Lung (tissue), 12 donors: ENCODE measurements around the gene KCNQ5. TPM values are rescaled to one million over a fixed set of nuclear protein-coding genes. Genes with fewer than 3 reads are reported as not detected.

Experiments
- ATAC-seq: fragments of 200-7000 bp; cut with Tn5 transposase; one replicate; pipeline ENCODE4 v1.9.1; 2020; ENCODE audit warnings: moderate number of reproducible peaks; ENCODE audit not compliant: insufficient read depth, low FRiP score
- DNase-seq, 3 donors: peaks; one replicate each; pipeline ENCODE4 v3.0.0-alpha.2; 2013 to 2017
- H3K27ac ChIP-seq, 2 donors: one replicate each; pipeline ENCODE4 v1.5.1; 2013; ENCODE audit warnings: mild to moderate bottlenecking in 2 of 2, moderate library complexity in 2 of 2, control low read depth in 1 of 2, inconsistent platforms in 1 of 2, low read depth in 1 of 2, low read length in 1 of 2
- H3K27me3 ChIP-seq, 3 donors: one replicate each; pipeline ENCODE4 v1.5.1; 2013; ENCODE audit warnings: low read length in 2 of 3; ENCODE audit not compliant: control insufficient read depth in 3 of 3, insufficient read depth in 3 of 3
- H3K36me3 ChIP-seq, 4 donors: one replicate each; pipeline ENCODE4 v1.5.1; 2013; ENCODE audit warnings: low read length in 4 of 4, mild to moderate bottlenecking in 1 of 4, moderate library complexity in 1 of 4; ENCODE audit not compliant: control insufficient read depth in 4 of 4, insufficient read depth in 4 of 4
- H3K4me1 ChIP-seq, 5 donors: one replicate each; pipeline ENCODE4 v1.5.1; 2013; ENCODE audit warnings: low read length in 5 of 5, mild to moderate bottlenecking in 2 of 5, moderate library complexity in 1 of 5; ENCODE audit not compliant: control insufficient read depth in 5 of 5, insufficient read depth in 5 of 5
- H3K4me3 ChIP-seq: one replicate; pipeline ENCODE4 v1.5.1; 2013; ENCODE audit warnings: mild to moderate bottlenecking, control low read depth, moderate library complexity
- H3K9ac ChIP-seq, 2 donors: one replicate each; pipeline ENCODE4 v1.5.1; 2013; ENCODE audit warnings: low read length in 2 of 2, control low read depth in 1 of 2; ENCODE audit not compliant: insufficient read depth in 1 of 2
- H3K9me3 ChIP-seq, 4 donors: one replicate each; pipeline ENCODE4 v1.5.1; 2013; ENCODE audit warnings: low read length in 3 of 4, mild to moderate bottlenecking in 1 of 4, moderate library complexity in 1 of 4; ENCODE audit not compliant: control insufficient read depth in 4 of 4, insufficient read depth in 3 of 4
- CTCF ChIP-seq: IDR thresholded peaks from 2 replicates; pipeline ENCODE4 v1.5.1; 2012; ENCODE audit warnings: mild to moderate bottlenecking; ENCODE audit errors: control extremely low read depth, extremely low read depth
- WGBS, 2 donors: extraction: QIAGEN DNeasy Blood & Tissue Kit; methylation state at CpG; one replicate each; pipeline ENCODE4 v1.1.7; 2013; 5-methylcytosine and 5-hydroxymethylcytosine counted together
- polyA plus RNA-seq, 2 donors: library from polyadenylated mRNA; stranded (reverse); fragments of 200-250 nt; gene quantifications; one replicate each; pipeline ENCODE4 v1.2.1, GENCODE V29; 2013
- total RNA-seq, 2 donors: library from RNA; depleted of rRNA in 1 of 2; stranded (reverse); fragments of >200 nt in 1 of 2; gene quantifications; one replicate each; pipeline ENCODE4 v1.2.1, GENCODE V29; 2014 to 2021
- donor health status: control.
- donor health status: control.
- donor health status: Bipolar disorder and iron deficiency.
- donor health status: healthy.
- donor health status: DM: yes; HTN: yes; CAD: no.

Gene KCNQ5
- total and polyA plus RNA-seq, 4 donors = 0.12 to 5.7 (median 0.46) TPM

- H3K9ac ChIP-seq = no peak overlapping the region
- no peak overlapping the region for H3K27ac ChIP-seq
- no peaks in the 10 kb centered on the region for H3K36me3 ChIP-seq
- H3K9me3 ChIP-seq = no peaks in the 10 kb centered on the region
- no peak overlapping the region for H3K4me3 ChIP-seq
- ATAC-seq (no peak), DNase-seq (no peak)
- WGBS, 2 donors = 67 to 74% methylated on average over 1 of the region's 1 CpG
- no peaks in the 10 kb centered on the region for H3K27me3 ChIP-seq
- H3K4me1 ChIP-seq = no peaks in the 10 kb centered on the region
- no peak for TF ChIP-seq CTCF
Observed at GRCh38 chr6:72653026-72653425, 31.2 kb downstream of the KCNQ5 start.

- H3K9me3 ChIP-seq = no peaks in the 10 kb centered on the region
- no peak overlapping the region for H3K27ac ChIP-seq
- no peaks in the 10 kb centered on the region for H3K36me3 ChIP-seq
- H3K4me1 ChIP-seq = no peaks in the 10 kb centered on the region
- ATAC-seq = no peak
- H3K9ac ChIP-seq = no peak overlapping the region
- H3K27me3 ChIP-seq = no peaks in the 10 kb centered on the region
- no peak overlapping the region for H3K4me3 ChIP-seq
- no peak for TF ChIP-seq CTCF
- no peak for DNase-seq
- WGBS, 2 donors = 81 to 93% methylated on average over 2 of the region's 2 CpGs
Observed at GRCh38 chr6:72654071-72654621, 32.3 kb downstream of the KCNQ5 start.

- ATAC-seq = no peak
- no peak overlapping the region for H3K27ac ChIP-seq
- no peak for DNase-seq
- no peak overlapping the region for H3K9ac ChIP-seq
- H3K27me3 ChIP-seq = no peaks in the 10 kb centered on the region
- no peaks in the 10 kb centered on the region for H3K36me3 ChIP-seq
- TF ChIP-seq CTCF = no peak
- H3K4me3 ChIP-seq = no peak overlapping the region
- WGBS, 2 donors = 89 to 96% methylated on average over 3 of the region's 3 CpGs
- H3K9me3 ChIP-seq = no peaks in the 10 kb centered on the region
- no peaks in the 10 kb centered on the region for H3K4me1 ChIP-seq
Observed at GRCh38 chr6:72657407-72658197, 35.7 kb downstream of the KCNQ5 start.
